DOHH2 (cell line): ENCODE data around the gene CADPS.
"Not testable (repeated sequence)": the region's sequence is repeated elsewhere in the genome, so short reads cannot be mapped to it uniquely, and the experiment has no call there.

Experiments used
- H3F3A ChIP-seq: fragments of 200-600 bp; sonication (generic), shearing (Covaris generic); 2 replicates; pipeline ENCODE4 v1.6.0; 2016; ENCODE audit warnings: antibody characterized with exemption, mild to moderate bottlenecking; ENCODE audit not compliant: control insufficient read depth, insufficient read depth
- H3K27ac ChIP-seq: fragments of 200-600 bp; sonication (generic); 2 replicates; pipeline ENCODE4 v1.5.1; 2014; ENCODE audit warnings: low read depth, mild to moderate bottlenecking, low read length, moderate library complexity
- H3K27me3 ChIP-seq: fragments of 200-600 bp; sonication (generic); 2 replicates; pipeline ENCODE4 v1.6.1; 2014; ENCODE audit warnings: mild to moderate bottlenecking, low read length, mixed read lengths; ENCODE audit not compliant: control insufficient read depth
- H3K36me3 ChIP-seq: fragments of 200-600 bp; sonication (generic); 2 replicates; pipeline ENCODE4 v1.6.1; 2014; ENCODE audit warnings: mild to moderate bottlenecking, low read length, moderate library complexity, mixed read lengths; ENCODE audit not compliant: control insufficient read depth
- H3K4me1 ChIP-seq: fragments of 200-600 bp; sonication (generic); 2 replicates; pipeline ENCODE4 v1.6.1; 2014; ENCODE audit warnings: mild to moderate bottlenecking, low read length, mixed read lengths; ENCODE audit not compliant: control insufficient read depth
- H3K4me2 ChIP-seq: fragments of 200-600 bp; sonication (generic); 2 replicates; pipeline ENCODE4 v1.6.0; 2014; ENCODE audit warnings: mild to moderate bottlenecking, low read length, moderate library complexity
- H3K4me3 ChIP-seq: fragments of 200-600 bp; sonication (generic); 2 replicates; pipeline ENCODE4 v1.5.1; 2014; ENCODE audit warnings: mild to moderate bottlenecking, low read length, mixed read lengths
- H3K79me2 ChIP-seq: fragments of 200-600 bp; sonication (generic); 2 replicates; pipeline ENCODE4 v1.6.1; 2014; ENCODE audit warnings: mild to moderate bottlenecking, low read length, mixed read lengths; ENCODE audit not compliant: control insufficient read depth
- H3K9me2 ChIP-seq: fragments of 200-600 bp; sonication (generic); replicated peaks from 2 replicates; pipeline ENCODE4 v1.6.1; 2014; ENCODE audit warnings: mild to moderate bottlenecking, low read length, mixed read lengths; ENCODE audit not compliant: control insufficient read depth
- H3K9me3 ChIP-seq: fragments of 200-600 bp; sonication (generic); 2 replicates; pipeline ENCODE4 v1.6.1; 2014; ENCODE audit warnings: antibody characterized with exemption, low read length, mixed read lengths; ENCODE audit not compliant: control insufficient read depth, insufficient read depth
- H4K20me1 ChIP-seq: fragments of 200-600 bp; sonication (generic); 2 replicates; pipeline ENCODE4 v1.6.0; 2014; ENCODE audit warnings: low read depth, mild to moderate bottlenecking, antibody characterized with exemption, low read length, moderate library complexity; ENCODE audit not compliant: control insufficient read depth, insufficient read depth
- EZH2phosphoT487 ChIP-seq: fragments of 200-600 bp; sonication (generic); IDR thresholded peaks from 2 replicates; pipeline ENCODE4 v1.6.1; 2017; ENCODE audit warnings: borderline replicate concordance, mild to moderate bottlenecking, antibody characterized with exemption, low read length, moderate library complexity, mixed read lengths
- TF ChIP-seq, protein P1 (sequence below): fragments of 200-600 bp; sonication (generic); IDR thresholded peaks from one replicate; pipeline ENCODE4 v1.5.1; 2014; ENCODE audit warnings: antibody characterized with exemption, mild to moderate bottlenecking, low read depth, low read length; ENCODE audit not compliant: poor library complexity, severe bottlenecking

The CADPS gene

DNA sequence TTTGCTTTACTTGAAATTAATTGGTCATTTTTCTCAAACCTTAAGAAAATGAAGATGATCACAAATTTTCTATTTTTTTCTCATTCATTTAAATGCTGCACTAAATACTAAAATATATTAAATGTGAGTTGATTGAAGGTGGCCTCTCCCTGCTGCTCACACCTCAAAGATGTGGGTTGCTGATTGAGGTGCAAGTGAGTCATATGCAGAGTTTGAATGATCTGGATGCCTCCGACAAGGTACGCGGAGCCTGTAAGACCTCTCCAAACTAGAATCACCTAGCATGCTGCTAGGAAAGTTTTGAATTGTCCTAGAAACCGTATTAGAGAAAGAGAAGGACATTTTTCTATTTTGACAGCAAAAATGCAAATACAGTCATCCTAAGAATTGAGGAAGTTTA lies 290.6 kb downstream of the CADPS start:
- Histone ChIP-seq H3F3A (no peaks in the 10 kb centered on the region), H3K9me3 (no peaks in the 10 kb centered on the region; the same call in 1 of the 2 replicates), H3K4me1 (no peaks in the 10 kb centered on the region), H3K9me2 (no peaks in the 10 kb centered on the region), H3K27ac (no peak overlapping the region), H3K79me2 (no peaks in the 10 kb centered on the region), H4K20me1 (no peaks in the 10 kb centered on the region), H3K27me3 (no peaks in the 10 kb centered on the region), H3K4me2 (no peak overlapping the region), H3K36me3 (peaks cover 54% of the 10 kb centered on the region), H3K4me3 (no peak overlapping the region)
- TF ChIP-seq, protein P1, sequence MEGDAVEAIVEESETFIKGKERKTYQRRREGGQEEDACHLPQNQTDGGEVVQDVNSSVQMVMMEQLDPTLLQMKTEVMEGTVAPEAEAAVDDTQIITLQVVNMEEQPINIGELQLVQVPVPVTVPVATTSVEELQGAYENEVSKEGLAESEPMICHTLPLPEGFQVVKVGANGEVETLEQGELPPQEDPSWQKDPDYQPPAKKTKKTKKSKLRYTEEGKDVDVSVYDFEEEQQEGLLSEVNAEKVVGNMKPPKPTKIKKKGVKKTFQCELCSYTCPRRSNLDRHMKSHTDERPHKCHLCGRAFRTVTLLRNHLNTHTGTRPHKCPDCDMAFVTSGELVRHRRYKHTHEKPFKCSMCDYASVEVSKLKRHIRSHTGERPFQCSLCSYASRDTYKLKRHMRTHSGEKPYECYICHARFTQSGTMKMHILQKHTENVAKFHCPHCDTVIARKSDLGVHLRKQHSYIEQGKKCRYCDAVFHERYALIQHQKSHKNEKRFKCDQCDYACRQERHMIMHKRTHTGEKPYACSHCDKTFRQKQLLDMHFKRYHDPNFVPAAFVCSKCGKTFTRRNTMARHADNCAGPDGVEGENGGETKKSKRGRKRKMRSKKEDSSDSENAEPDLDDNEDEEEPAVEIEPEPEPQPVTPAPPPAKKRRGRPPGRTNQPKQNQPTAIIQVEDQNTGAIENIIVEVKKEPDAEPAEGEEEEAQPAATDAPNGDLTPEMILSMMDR = no peak
- no peak for TF ChIP-seq EZH2phosphoT487

DNA sequence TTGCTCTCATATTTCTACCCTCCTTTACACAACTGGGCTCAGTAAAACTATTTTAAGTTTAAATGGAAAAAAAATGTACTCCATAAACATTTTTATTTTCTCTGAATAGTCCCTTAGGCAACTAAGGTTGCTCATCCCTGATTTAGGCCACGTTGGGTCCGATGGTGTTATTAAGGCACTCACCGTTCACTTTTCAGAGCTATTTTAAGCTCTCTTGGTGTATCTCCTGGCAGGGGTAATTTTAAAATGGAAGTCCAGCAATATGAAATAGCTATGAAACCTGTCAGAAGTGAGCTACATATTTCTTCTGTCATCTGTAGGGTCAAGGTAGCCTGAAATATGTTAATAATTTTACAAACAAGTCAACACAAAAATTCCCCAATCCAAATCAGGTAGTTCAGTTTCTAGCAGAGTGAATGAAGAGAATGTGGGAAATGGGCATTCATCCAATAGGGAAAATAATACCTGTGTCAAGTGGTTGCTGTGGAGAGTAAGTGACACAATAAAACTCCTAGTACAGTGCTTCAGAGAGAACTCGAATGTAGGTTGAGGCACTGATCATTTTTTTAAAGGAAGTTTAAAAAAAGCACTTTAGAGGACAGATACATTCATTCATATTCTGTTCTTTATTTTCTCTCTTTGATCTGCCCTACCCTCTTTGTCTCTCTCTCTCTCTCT lies 292.6 kb downstream of the CADPS start:
- no peak overlapping the region for H3K4me3 ChIP-seq
- no peaks in the 10 kb centered on the region for H3F3A ChIP-seq
- H3K27me3 ChIP-seq = no peaks in the 10 kb centered on the region
- TF ChIP-seq EZH2phosphoT487 = no peak
- TF ChIP-seq, protein P1 = no peak
- H3K36me3 ChIP-seq = peaks cover 49% of the 10 kb centered on the region
- no peak overlapping the region for H3K27ac ChIP-seq
- H4K20me1 ChIP-seq = no peaks in the 10 kb centered on the region
- no peak overlapping the region for H3K4me2 ChIP-seq
- H3K4me1 ChIP-seq = no peaks in the 10 kb centered on the region
- no peaks in the 10 kb centered on the region; the same call in 1 of the 2 replicates for H3K9me3 ChIP-seq
- H3K9me2 ChIP-seq = no peaks in the 10 kb centered on the region
- no peaks in the 10 kb centered on the region for H3K79me2 ChIP-seq

DNA sequence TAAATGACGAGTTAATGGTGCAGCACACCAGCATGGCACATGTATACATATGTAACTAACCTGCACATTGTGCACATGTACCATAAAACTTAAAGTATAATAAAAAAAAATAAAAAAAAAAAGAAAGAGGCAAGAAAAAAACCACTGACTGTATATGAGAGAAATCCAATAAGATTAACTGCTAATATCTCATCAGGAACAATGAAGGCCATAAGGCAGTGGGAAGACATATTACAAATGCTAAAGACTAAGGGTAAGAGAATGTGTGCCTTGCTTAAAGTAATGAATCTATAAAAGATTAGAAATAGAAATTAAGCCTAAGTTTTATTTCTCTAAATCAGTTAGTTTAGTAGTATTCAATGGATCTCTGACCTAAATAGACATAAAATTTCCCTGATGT lies 294.7 kb downstream of the CADPS start:
- H4K20me1 ChIP-seq, H3F3A ChIP-seq, H3K9me2 ChIP-seq, H3K4me3 ChIP-seq, H3K9me3 ChIP-seq, H3K27me3 ChIP-seq, H3K4me2 ChIP-seq, H3K4me1 ChIP-seq, H3K27ac ChIP-seq, H3K79me2 ChIP-seq: not testable (repeated sequence)
- peaks cover 47% of the 10 kb centered on the region for H3K36me3 ChIP-seq

DNA sequence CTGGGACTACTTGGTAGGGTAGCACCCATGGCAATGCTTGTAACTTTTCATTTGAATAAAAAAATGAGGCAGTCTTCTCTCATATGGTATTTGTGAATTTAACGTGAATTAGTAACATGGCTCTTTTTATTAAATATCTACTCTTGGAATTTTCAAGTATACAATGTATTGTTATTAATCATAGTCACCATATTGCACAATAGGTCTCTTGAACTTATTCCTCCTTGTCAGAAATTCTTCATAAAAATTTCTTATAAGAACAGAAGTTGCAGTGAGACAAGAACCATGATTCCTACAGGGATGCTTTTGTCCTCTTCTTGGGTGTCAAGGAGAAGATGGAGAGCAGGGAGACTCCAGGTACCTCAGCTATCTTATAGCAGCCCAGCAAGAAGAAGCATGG lies 298.1 kb downstream of the CADPS start:
- H3K79me2 ChIP-seq = no peaks in the 10 kb centered on the region
- H3K9me3 ChIP-seq = no peaks in the 10 kb centered on the region; the same call in 1 of the 2 replicates
- no peaks in the 10 kb centered on the region for H3K9me2 ChIP-seq
- no peaks in the 10 kb centered on the region for H3K27me3 ChIP-seq
- TF ChIP-seq, protein P1 = no peak
- TF ChIP-seq EZH2phosphoT487 = no peak
- peaks cover 23% of the 10 kb centered on the region for H3K36me3 ChIP-seq
- no peaks in the 10 kb centered on the region for H4K20me1 ChIP-seq
- H3K4me3 ChIP-seq = no peak overlapping the region
- H3F3A ChIP-seq = no peaks in the 10 kb centered on the region
- no peak overlapping the region for H3K4me2 ChIP-seq
- H3K4me1 ChIP-seq = no peaks in the 10 kb centered on the region
- no peak overlapping the region for H3K27ac ChIP-seq
